H9 (cell line): ENCODE measurements around the gene LLGL2. TPM values are rescaled to one million over a fixed set of nuclear protein-coding genes. Genes with fewer than 3 reads are reported as not detected.

Source experiments
- DNase-seq: peaks from one replicate; pipeline ENCODE4 v3.0.0-alpha.2; 2017
- H2AFZ ChIP-seq: one replicate; pipeline ENCODE4 v1.6.1; 2013; ENCODE audit warnings: mild to moderate bottlenecking, low read length, control low read depth, moderate library complexity
- H2AK5ac ChIP-seq: 2 replicates; pipeline ENCODE4 v1.6.1; 2013; ENCODE audit warnings: low read length, control low read depth, mixed read lengths; ENCODE audit not compliant: insufficient read length
- H2BK120ac ChIP-seq: one replicate; pipeline ENCODE4 v1.6.1; 2013; ENCODE audit warnings: low read depth, mild to moderate bottlenecking, low read length, control low read depth, inconsistent platforms; ENCODE audit not compliant: poor library complexity, severe bottlenecking
- H2BK12ac ChIP-seq: 2 replicates; pipeline ENCODE4 v1.6.1; 2013; ENCODE audit warnings: low read length, control low read depth, mixed read lengths, low read depth; ENCODE audit not compliant: insufficient read length
- H2BK15ac ChIP-seq: 2 replicates; pipeline ENCODE4 v1.6.1; 2013; ENCODE audit warnings: low read depth, low read length, control low read depth
- H2BK20ac ChIP-seq: one replicate; pipeline ENCODE4 v1.6.1; 2013; ENCODE audit warnings: low read depth, mild to moderate bottlenecking, low read length, control low read depth, inconsistent platforms; ENCODE audit not compliant: poor library complexity, severe bottlenecking
- H2BK5ac ChIP-seq: 2 replicates; pipeline ENCODE4 v1.6.1; 2013; ENCODE audit warnings: low read length, control low read depth, mixed read lengths; ENCODE audit not compliant: insufficient read length
- H3K14ac ChIP-seq: 2 replicates; pipeline ENCODE4 v1.6.1; 2013; ENCODE audit warnings: low read length, control low read depth; ENCODE audit not compliant: insufficient read depth
- H3K18ac ChIP-seq: 2 replicates; pipeline ENCODE4 v1.6.1; 2013; ENCODE audit warnings: low read depth, mild to moderate bottlenecking, mixed read lengths, low read length, control low read depth; ENCODE audit not compliant: insufficient read length
- H3K23ac ChIP-seq: 2 replicates; pipeline ENCODE4 v1.6.1; 2013; ENCODE audit warnings: low read length, control low read depth, mixed read lengths, low read depth; ENCODE audit not compliant: insufficient read length
- H3K23me2 ChIP-seq: 2 replicates; pipeline ENCODE4 v1.6.1; 2013; ENCODE audit warnings: low read depth, mild to moderate bottlenecking, mixed read lengths, low read length, control low read depth; ENCODE audit not compliant: insufficient read length, poor library complexity, severe bottlenecking
- H3K27ac ChIP-seq: 2 replicates; pipeline ENCODE4 v1.5.1; 2013; ENCODE audit warnings: low read length, control low read depth, mixed read lengths, low read depth; ENCODE audit not compliant: insufficient read length
- H3K27me3 ChIP-seq: 2 replicates; pipeline ENCODE4 v1.6.1; 2013; ENCODE audit warnings: low read length, control low read depth, inconsistent platforms; ENCODE audit not compliant: insufficient read depth
- H3K4ac ChIP-seq: 2 replicates; pipeline ENCODE4 v1.6.1; 2013; ENCODE audit warnings: low read depth, mild to moderate bottlenecking, control low read depth, inconsistent platforms, low read length, moderate library complexity
- H3K4me1 ChIP-seq: 2 replicates; pipeline ENCODE4 v1.6.1; 2013; ENCODE audit warnings: low read length, control low read depth, inconsistent platforms; ENCODE audit not compliant: insufficient read depth
- H3K4me2 ChIP-seq: 2 replicates; pipeline ENCODE4 v1.6.1; 2013; ENCODE audit warnings: low read length, control low read depth, mixed read lengths; ENCODE audit not compliant: insufficient read length, insufficient read depth
- H3K56ac ChIP-seq: 2 replicates; pipeline ENCODE4 v1.6.1; 2013; ENCODE audit warnings: low read depth, mild to moderate bottlenecking, mixed read lengths, low read length, control low read depth; ENCODE audit not compliant: insufficient read length
- H3K79me1 ChIP-seq: 2 replicates; pipeline ENCODE4 v1.6.1; 2013; ENCODE audit warnings: low read depth, mild to moderate bottlenecking, moderate library complexity, low read length, control low read depth, inconsistent platforms; ENCODE audit not compliant: insufficient read depth, poor library complexity, severe bottlenecking
- H3K79me2 ChIP-seq: 2 replicates; pipeline ENCODE4 v1.6.1; 2013; ENCODE audit warnings: low read length, control low read depth, inconsistent platforms; ENCODE audit not compliant: insufficient read depth
- H3K9ac ChIP-seq: 2 replicates; pipeline ENCODE4 v1.6.1; 2013; ENCODE audit warnings: low read length, control low read depth, mixed read lengths; ENCODE audit not compliant: insufficient read length; ENCODE audit errors: extremely low read depth
- H3K9me3 ChIP-seq: one replicate; pipeline ENCODE4 v1.6.1; 2013; ENCODE audit warnings: low read depth, low read length, inconsistent platforms; ENCODE audit not compliant: control insufficient read depth
- H3T11ph ChIP-seq: one replicate; pipeline ENCODE4 v1.6.1; 2013; ENCODE audit warnings: mild to moderate bottlenecking, low read length, control low read depth, inconsistent platforms
- H4K20me1 ChIP-seq: one replicate; pipeline ENCODE4 v1.6.1; 2013; ENCODE audit not compliant: control insufficient read depth, insufficient read length, insufficient read depth
- H4K5ac ChIP-seq: 2 replicates; pipeline ENCODE4 v1.6.1; 2013; ENCODE audit warnings: low read depth, mild to moderate bottlenecking, mixed read lengths, low read length, control low read depth; ENCODE audit not compliant: insufficient read length
- H4K8ac ChIP-seq: replicated peaks from 2 replicates; pipeline ENCODE4 v1.6.1; 2013; ENCODE audit warnings: low read length, control low read depth, mixed read lengths, low read depth; ENCODE audit not compliant: insufficient read length
- H4K91ac ChIP-seq: 2 replicates; pipeline ENCODE4 v1.6.1; 2013; ENCODE audit warnings: low read depth, mild to moderate bottlenecking, moderate library complexity, mixed read lengths, low read length, control low read depth; ENCODE audit not compliant: insufficient read length
- H3K27ac Mint-ChIP-seq, 3 experiments: 2 replicates in 2 of 3; 3 replicates in 1 of 3; pipeline ENCODE4 v1.8.0; 2020 to 2021; ENCODE audit warnings: mixed read lengths in 3 of 3, mild to moderate bottlenecking in 1 of 3, moderate library complexity in 1 of 3
- H3K27me3 Mint-ChIP-seq: 2 replicates; pipeline ENCODE4 v1.8.0; 2021; ENCODE audit warnings: low read depth, mild to moderate bottlenecking, moderate library complexity, mixed read lengths
- H3K36me3 Mint-ChIP-seq, 3 experiments: 2 replicates in 2 of 3; 3 replicates in 1 of 3; pipeline ENCODE4 v1.8.0; 2020 to 2021; ENCODE audit warnings: low read depth in 3 of 3, mixed read lengths in 3 of 3; ENCODE audit not compliant: insufficient read depth in 1 of 3
- H3K4me1 Mint-ChIP-seq, 2 experiments: 2 replicates each; pipeline ENCODE4 v1.8.0; 2020; ENCODE audit warnings: mixed read lengths in 2 of 2
- H3K4me3 Mint-ChIP-seq, 2 experiments: 2 replicates in 1 of 2; 3 replicates in 1 of 2; pipeline ENCODE4 v1.8.0; 2020 to 2021; ENCODE audit warnings: mild to moderate bottlenecking in 2 of 2, mixed read lengths in 2 of 2, moderate library complexity in 1 of 2
- H3K9me3 Mint-ChIP-seq, 2 experiments: 2 replicates in 1 of 2; 3 replicates in 1 of 2; pipeline ENCODE4 v1.8.0; 2020; ENCODE audit warnings: mild to moderate bottlenecking in 2 of 2, mixed read lengths in 2 of 2, moderate library complexity in 1 of 2
- WGBS: extraction: QIAGEN DNeasy Blood & Tissue Kit; methylation state at CpG from one replicate; pipeline ENCODE4 v1.1.7; 2013; ENCODE audit warnings: missing lambda C conversion rate, low lambda C conversion rate, mixed read lengths; ENCODE audit not compliant: insufficient read length; ENCODE audit errors: extremely low coverage; 5-methylcytosine and 5-hydroxymethylcytosine counted together
- total RNA-seq: library from RNA; stranded (reverse); gene quantifications from 2 replicates; pipeline ENCODE4 v1.2.1, GENCODE V29; 2021
- TF ChIP-seq, protein P1 (sequence below): fragments of 200-600 bp; sonication (generic); conservative IDR thresholded peaks from 3 replicates; pipeline ENCODE4 v1.8.0; 2021; ENCODE audit warnings: antibody characterized with exemption, mild to moderate bottlenecking

Gene LLGL2
- total RNA-seq, 1 experiment from 2014 or later = 90.4 TPM

DNA sequence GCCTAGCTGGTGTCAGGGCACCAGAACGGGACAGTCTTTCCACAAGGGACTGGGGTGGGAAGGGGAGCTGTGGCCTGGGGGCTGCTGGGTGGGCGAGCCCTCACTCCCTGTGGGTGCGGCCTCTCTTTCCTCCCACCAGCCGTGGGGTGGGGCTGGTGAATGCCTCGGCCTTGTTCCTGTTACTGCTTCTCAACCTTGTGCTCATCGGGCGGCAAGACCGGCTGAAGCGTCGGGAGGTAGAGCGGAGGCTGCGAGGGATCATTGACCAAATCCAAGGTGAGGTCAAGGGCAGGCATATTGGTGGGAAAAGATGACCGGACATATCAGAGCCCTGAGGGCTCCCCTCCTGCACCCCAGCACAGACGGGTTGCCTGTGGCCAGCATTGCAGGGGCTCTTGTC, 39.3 kb upstream of the LLGL2 start:
- no peak overlapping the region for H2BK120ac ChIP-seq
- no peaks in the 10 kb centered on the region for H3K23me2 ChIP-seq
- Mint-ChIP-seq H3K27ac (peak overlapping the region in 2 of 3 experiments; percentile 25 to 73; a peak in 4 of 7 replicates), H3K9me3 (no peaks in the 10 kb centered on the region), H3K4me3 (no peak overlapping the region), H3K4me1 (peaks cover 11 to 19% of the 10 kb centered on the region in 2 experiments), H3K36me3 (peaks cover 1 to 9% (median 4%) of the 10 kb centered on the region in 3 experiments; a peak in 3 of 7 replicates), H3K27me3 (no peaks in the 10 kb centered on the region)
- H3K9me3 ChIP-seq = no peaks in the 10 kb centered on the region
- no peak overlapping the region for H3K4ac ChIP-seq
- H3K79me2 ChIP-seq = no peaks in the 10 kb centered on the region
- H3K27me3 ChIP-seq = no peaks in the 10 kb centered on the region
- no peak overlapping the region for H3T11ph ChIP-seq
- H3K9ac ChIP-seq = no peak overlapping the region
- H2AK5ac ChIP-seq = no peak overlapping the region
- H2BK15ac ChIP-seq = no peak overlapping the region
- H4K91ac ChIP-seq = no peak overlapping the region
- H3K4me1 ChIP-seq = no peaks in the 10 kb centered on the region
- H3K79me1 ChIP-seq = no peaks in the 10 kb centered on the region
- no peak overlapping the region for H2BK12ac ChIP-seq
- H2BK5ac ChIP-seq = no peak overlapping the region
- WGBS = no CpG with 5 or more reads among the region's 14 CpGs
- H2AFZ ChIP-seq = no peak overlapping the region
- H3K56ac ChIP-seq = no peak overlapping the region
- H4K8ac ChIP-seq = no peak overlapping the region
- TF ChIP-seq, protein P1, sequence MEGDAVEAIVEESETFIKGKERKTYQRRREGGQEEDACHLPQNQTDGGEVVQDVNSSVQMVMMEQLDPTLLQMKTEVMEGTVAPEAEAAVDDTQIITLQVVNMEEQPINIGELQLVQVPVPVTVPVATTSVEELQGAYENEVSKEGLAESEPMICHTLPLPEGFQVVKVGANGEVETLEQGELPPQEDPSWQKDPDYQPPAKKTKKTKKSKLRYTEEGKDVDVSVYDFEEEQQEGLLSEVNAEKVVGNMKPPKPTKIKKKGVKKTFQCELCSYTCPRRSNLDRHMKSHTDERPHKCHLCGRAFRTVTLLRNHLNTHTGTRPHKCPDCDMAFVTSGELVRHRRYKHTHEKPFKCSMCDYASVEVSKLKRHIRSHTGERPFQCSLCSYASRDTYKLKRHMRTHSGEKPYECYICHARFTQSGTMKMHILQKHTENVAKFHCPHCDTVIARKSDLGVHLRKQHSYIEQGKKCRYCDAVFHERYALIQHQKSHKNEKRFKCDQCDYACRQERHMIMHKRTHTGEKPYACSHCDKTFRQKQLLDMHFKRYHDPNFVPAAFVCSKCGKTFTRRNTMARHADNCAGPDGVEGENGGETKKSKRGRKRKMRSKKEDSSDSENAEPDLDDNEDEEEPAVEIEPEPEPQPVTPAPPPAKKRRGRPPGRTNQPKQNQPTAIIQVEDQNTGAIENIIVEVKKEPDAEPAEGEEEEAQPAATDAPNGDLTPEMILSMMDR = no peak
- no peak overlapping the region for H3K23ac ChIP-seq
- no peak overlapping the region for H2BK20ac ChIP-seq
- no peak for DNase-seq
- H3K14ac ChIP-seq = no peak overlapping the region
- H3K27ac ChIP-seq = no peak overlapping the region
- no peak overlapping the region for H3K18ac ChIP-seq
- no peak overlapping the region for H3K4me2 ChIP-seq
- H4K5ac ChIP-seq = no peak overlapping the region
- no peaks in the 10 kb centered on the region for H4K20me1 ChIP-seq
